Kidney tubule cell (primary cell): ENCODE measurements around the gene ARHGAP26.

Source experiments
- DNase-seq: peaks from one replicate; pipeline ENCODE4 v3.0.0-alpha.2; 2018; ENCODE audit warnings: low spot score

Gene ARHGAP26

GRCh38 chr5:143274952-143275351, 504.8 kb downstream of the ARHGAP26 start:
- DNase-seq, result no peak

- DNase-seq, result no peak
Measured at GRCh38 chr5:143275512-143276363, 505.6 kb downstream of the ARHGAP26 start.

- DNase-seq, result no peak
Measured at GRCh38 chr5:143277536-143277935, 507.4 kb downstream of the ARHGAP26 start.
